Activated CD4-positive, alpha-beta T cell treated with anti-CD3 and anti-CD28 coated beads for 24 hours (primary cell): ENCODE results near the gene FADS2.

ENCODE experiments used
- DNase-seq, 2 donors: peaks; one replicate each; pipeline ENCODE4 v3.0.0-alpha.2; 2020; ENCODE audit warnings: low read depth in 2 of 2

Gene FADS2

GRCh38 chr11:61795876-61796526, 32.1 kb upstream of the FADS2 start:
- DNase-seq: no peak

- no peak for DNase-seq
Observed at GRCh38 chr11:61797263-61797944, 30.7 kb upstream of the FADS2 start.

GRCh38 chr11:61799665-61800284, 28.3 kb upstream of the FADS2 start:
- DNase-seq: no peak

- DNase-seq: no peak
Observed at GRCh38 chr11:61800331-61801281, 27.5 kb upstream of the FADS2 start.

GRCh38 chr11:61802605-61803004, 25.5 kb upstream of the FADS2 start:
- no peak for DNase-seq

GRCh38 chr11:61803889-61804647, 24.0 kb upstream of the FADS2 start:
- DNase-seq: no peak

GRCh38 chr11:61805146-61805545, 23.0 kb upstream of the FADS2 start:
- DNase-seq: no peak

DNA sequence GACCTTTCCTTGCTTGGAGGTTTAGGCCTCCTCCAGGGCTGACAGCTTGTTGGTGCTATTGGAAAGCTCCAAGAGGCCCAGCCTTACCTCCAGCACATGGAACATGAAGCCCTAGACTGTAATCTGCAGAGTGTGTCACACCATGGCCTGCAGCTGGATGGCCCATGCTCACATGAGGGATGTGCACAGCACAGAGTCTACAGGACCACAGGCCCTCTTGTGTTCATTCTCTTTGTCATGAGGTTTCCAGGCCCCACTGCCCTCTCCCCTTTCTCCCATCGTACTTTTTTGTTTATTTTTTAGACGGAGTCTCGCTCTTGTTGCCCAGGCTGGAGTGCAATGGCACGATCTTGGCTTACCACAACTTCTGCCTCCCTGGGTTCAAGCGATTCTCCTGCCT, 21.3 kb upstream of the FADS2 start:
- DNase-seq: no peak

GRCh38 chr11:61810671-61811175, 17.4 kb upstream of the FADS2 start:
- no peak for DNase-seq

GRCh38 chr11:61811831-61812230, 16.3 kb upstream of the FADS2 start:
- DNase-seq: no peak

GRCh38 chr11:61812736-61813411, 15.2 kb upstream of the FADS2 start:
- no peak for DNase-seq

GRCh38 chr11:61814247-61814957, 13.7 kb upstream of the FADS2 start:
- no peak for DNase-seq

DNA sequence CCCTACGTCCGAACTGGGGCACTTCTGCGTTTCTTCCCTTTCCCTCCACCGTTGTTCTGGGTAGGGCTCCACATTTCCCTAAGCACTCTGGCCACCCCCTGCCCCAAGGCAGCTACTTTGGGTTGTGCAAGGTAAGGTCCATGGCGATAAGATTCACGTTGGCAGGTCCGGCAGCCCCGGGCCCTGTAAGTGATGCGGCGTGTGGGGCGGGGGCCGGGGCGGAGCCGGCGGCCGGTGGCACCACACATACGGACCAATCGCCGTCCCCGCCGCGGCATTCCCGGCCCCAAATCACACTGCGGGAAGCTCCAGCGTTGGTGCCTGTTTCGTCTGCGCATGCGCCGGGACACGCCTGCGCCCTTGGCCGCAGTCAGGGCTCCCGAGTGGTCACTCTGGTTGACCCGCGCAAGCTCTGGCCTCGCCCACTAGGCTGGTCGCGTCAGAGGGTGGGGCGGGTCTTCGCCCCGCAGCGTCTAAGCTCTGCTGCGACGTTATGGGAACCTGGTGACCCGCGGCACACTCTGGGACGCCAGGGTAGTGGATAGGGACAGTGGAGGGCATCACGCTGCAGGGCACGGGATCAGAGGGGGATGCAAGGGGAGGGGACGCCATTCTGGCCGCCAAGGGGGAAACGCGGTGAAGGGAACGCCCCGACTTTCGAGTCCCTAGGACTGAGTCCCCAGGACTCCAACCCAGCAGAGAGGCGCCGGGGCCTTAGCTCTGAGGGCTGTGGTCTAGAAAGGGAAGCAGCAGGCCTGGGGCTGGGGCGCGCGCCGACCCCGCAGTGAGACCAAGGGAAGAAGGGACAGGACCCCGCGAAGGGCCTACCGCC, 12.9 kb upstream of the FADS2 start:
- no peak for DNase-seq

DNA sequence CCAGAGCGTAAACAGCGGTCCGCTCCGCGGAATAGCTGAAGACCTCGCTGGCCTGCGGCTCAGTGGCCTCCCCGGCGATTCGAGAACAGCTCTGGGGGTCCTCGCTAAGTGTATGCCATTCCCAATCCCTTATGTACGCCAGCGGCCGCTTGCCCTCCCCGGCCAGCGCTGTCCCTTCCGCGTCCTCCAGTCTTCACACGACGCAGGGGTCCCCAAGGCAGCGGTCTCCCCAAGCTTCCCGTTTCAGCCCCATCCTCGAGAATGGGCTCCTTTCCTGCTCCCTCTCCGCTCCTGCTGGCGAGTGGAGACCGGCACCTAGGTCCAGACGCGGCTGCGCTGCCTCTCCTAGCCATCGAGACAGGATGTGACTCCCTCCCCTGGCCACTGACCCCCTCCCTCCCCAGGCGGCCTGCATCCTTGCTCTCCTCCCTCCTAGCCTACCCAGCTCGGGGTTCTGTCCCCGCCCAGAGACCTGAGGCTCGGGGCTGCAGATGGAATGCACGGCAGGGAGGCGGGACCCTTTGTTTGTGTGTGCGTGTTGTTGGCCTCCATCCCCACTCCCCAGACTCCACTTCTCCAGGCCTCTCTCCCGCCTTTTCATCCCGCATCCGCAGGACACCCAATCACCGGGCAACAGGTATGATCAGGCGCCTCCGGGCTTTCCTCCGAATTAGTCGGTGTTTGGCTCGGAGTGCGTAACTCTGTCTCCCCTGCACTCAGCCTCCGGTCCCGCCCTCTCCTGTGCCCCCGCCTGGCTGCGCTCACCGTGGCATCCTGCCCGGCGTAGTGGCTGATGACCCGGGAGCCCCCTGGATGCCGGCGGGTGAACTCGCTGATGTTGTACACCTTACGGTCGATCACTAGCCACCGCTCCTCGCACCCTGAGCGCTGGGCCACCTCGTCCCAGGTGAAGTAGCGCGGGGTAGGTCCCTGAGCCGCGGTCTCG, 12.0 kb upstream of the FADS2 start:
- no peak for DNase-seq

DNA sequence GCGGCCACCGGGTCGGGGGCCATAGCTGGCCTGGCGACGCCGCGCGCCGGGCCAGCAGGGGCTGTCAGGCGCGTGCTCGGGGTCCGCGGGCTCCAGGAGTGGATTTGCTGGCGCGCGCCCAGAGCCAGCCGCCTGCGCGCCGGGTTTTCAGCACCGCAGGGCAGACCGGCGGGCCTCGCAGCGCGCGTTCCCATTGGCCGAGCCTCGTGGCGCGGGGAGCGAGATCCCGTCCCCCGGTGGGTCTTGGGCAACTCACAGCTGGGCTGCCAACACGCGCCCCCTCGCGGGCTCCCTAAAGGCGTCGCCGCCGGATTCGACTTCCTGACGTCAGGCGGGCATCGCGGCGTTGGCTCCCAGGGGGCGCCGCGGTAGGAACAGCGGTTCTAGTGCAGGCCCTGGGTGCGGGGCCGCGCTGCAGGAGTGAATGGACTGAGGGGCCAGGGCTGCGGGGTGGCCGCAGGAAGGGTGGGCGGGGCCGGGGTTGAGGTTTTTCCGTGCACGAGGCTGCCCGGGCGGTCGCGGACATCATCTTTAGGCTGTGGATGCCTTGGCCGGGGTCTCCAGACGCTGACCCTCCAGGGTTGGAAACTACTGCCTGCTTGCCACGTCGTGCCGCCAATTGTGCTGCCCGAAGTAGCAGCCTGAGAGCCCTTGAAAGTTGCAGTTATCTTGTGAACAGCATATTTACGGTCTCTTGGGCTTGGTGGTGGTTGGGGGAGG, 11.2 kb upstream of the FADS2 start, which contains the start of gene FADS1:
Gene FADS1, minus strand, starts transcription at position 268 of the 720 bp plus-strand sequence. Its CDS starts 74 bp downstream, at position 194.
- peak; percentile 47 to 75 for DNase-seq

GRCh38 chr11:61817471-61818202, 10.5 kb upstream of the FADS2 start:
- DNase-seq: no peak
